ENCODE results near the gene ZPLD1. TPM values are rescaled to one million over a fixed set of nuclear protein-coding genes. Genes with fewer than 3 reads are reported as not detected.
A peak's percentile ranks its signal among the peaks of the same experiment; 100 is the strongest.

Gene ZPLD1
- total RNA-seq, 1 experiment from 2014 or later: not detected

GRCh38 chr3:102466001-102466400 lies 31.2 kb downstream of the ZPLD1 start:
- DNase-seq (ENCODE audit: low spot score): peak; percentile 10

DNA sequence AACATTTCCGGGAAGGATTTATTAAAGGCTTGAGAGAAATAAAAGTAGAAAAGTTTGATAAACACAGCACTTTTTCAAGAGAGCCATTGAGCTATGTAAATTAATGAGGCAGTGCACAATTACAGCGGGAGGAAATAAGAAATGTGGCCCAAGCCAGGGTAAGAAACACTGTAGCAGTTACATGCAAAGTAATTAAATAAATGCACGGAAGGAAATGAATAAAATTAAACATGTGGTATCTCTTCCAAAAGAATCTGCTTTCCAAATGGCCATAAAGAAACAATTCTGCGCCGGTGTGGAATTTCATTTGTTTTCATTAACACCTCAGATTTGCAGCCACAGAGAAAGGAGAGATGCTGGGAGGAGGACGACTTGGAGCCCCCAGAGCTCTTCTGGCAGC lies 35.3 kb downstream of the ZPLD1 start:
- no peak for DNase-seq (ENCODE audit: low spot score)

DNA sequence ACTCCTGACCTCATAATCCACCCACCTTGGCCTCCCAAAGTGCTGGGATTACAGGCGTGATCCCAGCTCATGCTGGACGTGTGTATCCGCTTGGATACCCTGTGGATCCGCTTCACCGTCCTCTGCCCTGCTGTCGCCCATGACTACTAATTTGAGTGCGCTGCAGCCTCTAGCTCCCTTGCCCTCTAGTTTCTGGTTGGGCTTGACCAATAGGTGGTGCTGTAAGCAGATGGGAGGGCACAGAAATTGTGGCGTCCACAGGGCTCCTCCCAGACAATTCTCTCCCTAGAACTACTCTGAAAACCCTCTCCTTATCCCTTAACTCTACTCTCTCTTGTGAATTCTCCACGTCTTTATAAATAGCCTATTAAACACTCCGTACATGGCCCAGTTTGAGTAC lies 36.2 kb downstream of the ZPLD1 start:
- peak; percentile 21 for DNase-seq (ENCODE audit: low spot score)

DNA sequence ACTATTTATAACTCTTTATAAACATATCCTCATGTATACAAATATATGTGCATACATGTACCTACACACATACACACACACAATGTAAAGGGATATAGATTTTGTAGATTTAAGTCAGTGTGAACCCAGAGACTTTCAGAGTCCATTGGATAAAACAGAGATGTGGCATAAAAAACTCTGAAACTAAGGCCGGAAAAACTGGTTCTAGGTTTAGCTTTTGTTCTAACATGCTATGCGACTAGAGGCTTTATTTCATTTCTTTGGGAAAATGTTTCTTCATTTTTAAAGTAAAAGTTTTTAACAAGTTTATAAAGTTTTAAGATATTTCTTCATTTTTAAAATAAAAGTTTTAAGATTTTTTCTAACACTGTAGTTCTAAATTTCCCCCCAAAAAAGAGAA lies 36.7 kb downstream of the ZPLD1 start:
- no peak for DNase-seq (ENCODE audit: low spot score)

GRCh38 chr3:102473648-102474047 lies 38.8 kb downstream of the ZPLD1 start:
- DNase-seq (ENCODE audit: low spot score): no peak

- DNase-seq (ENCODE audit: low spot score): peak; percentile 17
Measured at GRCh38 chr3:102474207-102474606, 39.4 kb downstream of the ZPLD1 start.

GRCh38 chr3:102476198-102476597 lies 41.4 kb downstream of the ZPLD1 start:
- DNase-seq (ENCODE audit: low spot score): no peak

DNA sequence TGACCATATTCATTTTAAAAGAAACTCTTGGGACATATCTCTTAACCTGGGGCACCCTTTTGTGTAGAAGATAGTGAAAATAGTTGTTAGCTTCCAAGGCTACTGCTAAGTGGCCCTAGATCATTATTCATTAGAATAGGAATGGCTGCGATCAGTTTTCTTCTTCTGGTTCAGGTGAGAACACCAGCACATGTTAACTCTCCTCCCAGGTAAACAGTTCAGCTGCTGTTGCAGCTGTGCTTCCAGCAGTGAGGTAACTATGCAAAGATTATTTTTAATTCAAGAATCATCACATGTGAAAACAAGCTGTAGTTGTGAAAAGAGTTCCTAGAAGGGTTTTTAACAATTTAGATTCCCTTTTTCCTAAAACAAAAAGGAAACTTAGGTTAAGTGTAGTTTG lies 43.3 kb downstream of the ZPLD1 start:
- no peak for DNase-seq (ENCODE audit: low spot score)

GRCh38 chr3:102480139-102480538 lies 45.3 kb downstream of the ZPLD1 start:
- DNase-seq (ENCODE audit: low spot score): no peak

DNA sequence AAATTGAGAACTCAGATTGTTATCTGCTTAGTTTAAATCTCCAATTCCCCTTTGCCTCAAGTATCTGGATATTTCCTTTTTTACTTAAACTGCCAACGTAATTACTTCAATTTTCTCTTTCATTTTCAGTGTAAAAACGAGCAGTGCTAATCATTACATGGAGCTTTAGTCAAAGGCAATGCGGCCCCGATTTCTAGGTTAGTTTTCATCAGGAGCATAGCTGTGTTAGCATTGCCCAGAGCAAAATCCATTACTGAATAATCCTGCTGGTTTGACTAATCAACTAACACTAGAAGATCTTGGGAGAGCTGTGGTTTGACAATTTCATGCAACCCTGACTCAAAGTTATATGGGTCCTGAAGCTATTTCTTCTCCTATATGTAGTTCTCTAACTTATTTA lies 46.2 kb downstream of the ZPLD1 start:
- no peak for DNase-seq (ENCODE audit: low spot score)

DNA sequence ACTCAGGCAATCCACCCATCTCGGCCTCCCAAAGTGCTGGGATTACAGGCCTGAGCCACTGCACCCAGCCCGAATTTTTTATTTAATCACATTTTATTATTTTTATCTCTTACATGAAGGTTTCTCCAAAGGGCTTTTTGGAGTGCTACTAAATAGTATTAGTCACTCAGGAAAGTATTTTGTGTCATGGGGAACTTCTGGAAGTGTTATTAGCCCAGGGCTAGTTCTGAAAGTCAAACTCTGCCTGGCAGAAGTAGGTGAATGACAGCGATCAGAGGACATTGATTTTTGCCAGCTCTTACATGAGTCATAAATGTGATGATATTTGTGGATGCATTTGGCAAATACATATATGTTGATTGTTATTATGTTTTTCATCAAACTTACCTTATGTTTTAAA lies 48.7 kb downstream of the ZPLD1 start:
- no peak for DNase-seq (ENCODE audit: low spot score)

- no peak for DNase-seq (ENCODE audit: low spot score)
Measured at GRCh38 chr3:102484363-102484762, 49.5 kb downstream of the ZPLD1 start.

DNA sequence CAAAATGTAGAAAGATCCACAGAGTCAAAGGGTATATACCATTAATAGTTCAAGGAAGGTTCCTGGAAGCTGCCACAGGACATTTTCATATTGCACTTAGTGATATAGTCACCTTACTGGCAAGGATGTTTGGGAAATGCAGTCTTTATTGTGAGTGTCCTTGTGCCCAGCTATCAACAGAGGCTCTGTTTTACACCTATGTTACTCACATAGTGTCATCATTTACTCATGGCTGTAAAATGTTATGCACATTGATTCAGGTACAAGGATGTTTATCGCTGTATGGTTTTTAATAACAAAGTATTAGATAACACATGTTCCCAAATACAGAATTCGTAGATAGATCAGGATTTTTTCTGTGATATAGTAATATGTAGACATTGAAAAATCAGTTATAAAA lies 50.9 kb downstream of the ZPLD1 start:
- DNase-seq (ENCODE audit: low spot score): no peak

- no peak for DNase-seq (ENCODE audit: low spot score)
Measured at GRCh38 chr3:102488331-102488730, 53.5 kb downstream of the ZPLD1 start.

DNA sequence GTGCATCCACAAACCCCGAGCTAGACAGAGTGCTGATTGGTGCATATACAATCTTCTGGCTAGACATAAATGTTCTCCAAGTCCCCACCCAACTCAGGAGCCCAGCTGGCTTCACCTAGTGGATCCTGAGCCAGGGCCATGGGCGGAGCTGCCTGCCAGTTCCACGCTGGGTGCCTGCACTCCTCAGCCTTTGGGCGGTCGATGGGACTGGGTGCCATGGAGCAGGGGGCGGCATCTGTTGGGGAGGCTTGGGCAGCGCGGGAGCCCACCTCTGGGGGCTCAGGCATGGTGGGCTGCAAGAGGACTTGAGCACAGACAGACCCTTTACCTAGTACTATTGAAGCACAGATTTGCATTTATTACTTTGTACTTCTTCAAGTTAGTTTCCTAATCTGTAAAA lies 57.5 kb downstream of the ZPLD1 start:
- DNase-seq (ENCODE audit: low spot score): no peak

DNA sequence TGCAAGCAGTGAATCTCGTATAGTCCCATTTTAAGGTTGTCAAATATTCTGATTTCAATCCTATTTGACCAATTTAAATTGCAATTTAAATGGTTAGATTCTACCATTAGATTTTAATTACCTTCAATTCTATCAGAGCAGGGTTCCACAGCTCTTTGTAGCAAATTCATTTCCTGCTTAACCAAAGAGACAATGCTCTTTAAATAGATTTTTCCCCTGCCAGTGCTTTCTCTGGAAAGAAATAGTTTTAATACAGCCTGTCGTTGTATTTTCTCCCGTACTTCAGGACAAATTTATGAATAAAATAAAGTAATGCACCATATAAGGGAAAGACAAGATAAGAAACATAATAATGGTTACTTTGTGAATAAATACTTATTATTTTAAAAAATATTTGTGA lies 62.8 kb downstream of the ZPLD1 start:
- DNase-seq (ENCODE audit: low spot score): no peak

DNA sequence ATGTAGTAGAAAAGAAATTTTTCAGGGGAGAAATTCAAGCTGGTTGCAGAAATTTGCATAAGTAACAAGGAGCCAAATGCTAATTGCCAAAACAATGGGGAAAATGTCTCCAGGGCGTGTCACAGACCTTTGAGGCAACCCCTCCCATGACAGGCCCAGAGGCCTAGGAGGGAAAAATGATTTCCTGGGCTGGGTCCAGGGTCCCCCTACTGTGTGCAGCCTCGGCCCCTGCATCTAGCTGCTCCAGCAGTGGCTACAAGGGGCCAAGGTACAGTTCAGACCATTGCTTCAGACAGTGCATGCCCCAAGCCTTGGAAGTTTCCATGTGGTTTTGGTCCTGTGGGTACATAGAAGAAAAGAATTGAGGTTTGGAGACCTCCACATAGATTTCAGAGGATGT lies 70.7 kb downstream of the ZPLD1 start:
- DNase-seq (ENCODE audit: low spot score): no peak

DNA sequence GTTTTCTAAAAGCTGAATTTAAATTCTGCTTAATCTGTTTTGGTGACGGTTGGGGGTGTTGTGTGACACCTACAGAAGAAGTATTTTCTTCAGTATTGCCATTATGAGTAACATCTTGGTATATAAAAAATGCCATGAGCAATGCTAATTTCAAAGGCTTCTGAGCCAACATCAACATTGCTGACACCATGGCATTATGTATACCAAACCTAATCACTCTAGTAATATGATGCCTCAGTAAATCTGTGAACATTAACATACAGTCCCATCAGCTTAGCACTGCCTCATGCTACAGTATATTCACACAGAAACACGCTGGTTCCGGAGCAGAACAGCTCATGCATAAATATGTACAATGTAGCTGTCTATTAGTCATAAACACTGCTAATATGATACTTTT lies 75.8 kb downstream of the ZPLD1 start:
- no peak for DNase-seq (ENCODE audit: low spot score)

GRCh38 chr3:102511168-102511567 lies 76.4 kb downstream of the ZPLD1 start:
- no peak for DNase-seq (ENCODE audit: low spot score)

- no peak for DNase-seq (ENCODE audit: low spot score)
Measured at GRCh38 chr3:102511639-102512038, 76.8 kb downstream of the ZPLD1 start.

DNA sequence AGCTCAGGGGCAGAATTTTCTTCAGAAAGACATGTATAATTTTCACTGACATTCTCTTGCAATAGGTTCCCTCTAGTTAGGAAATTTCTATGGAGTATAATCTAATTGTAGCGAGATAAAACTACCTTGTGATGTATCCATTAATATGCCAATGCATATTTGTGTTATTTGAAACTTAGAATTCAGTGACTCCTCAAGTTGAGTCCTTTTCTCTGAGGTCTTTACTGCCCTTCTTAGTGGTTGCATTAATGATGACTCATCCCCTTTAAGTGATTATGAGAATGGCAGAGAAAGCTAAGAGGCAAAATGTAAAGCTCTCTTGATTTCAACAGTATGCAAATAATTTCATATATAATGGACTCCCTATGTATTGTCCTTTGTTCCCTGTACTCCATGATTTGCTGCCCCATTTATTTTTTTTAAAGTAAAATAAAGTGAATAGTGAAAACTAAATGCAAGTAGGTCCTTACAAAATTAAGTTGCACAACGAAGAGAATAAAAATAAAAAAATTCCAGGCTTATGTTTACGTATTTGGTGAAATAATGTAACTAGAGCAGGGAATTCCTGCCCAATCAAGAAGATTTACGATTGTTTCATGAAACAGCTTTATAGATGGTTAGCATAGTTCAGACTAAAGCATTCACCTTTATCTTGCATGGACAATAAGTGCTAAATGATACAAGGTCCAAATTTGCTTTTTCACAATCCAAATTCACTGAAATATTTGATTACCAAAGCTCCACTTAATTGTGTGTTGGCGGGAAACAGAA lies 78.1 kb downstream of the ZPLD1 start:
- peak; percentile 16 for DNase-seq (ENCODE audit: low spot score)

- no peak for DNase-seq (ENCODE audit: low spot score)
Measured at GRCh38 chr3:102514241-102514640, 79.4 kb downstream of the ZPLD1 start.

- DNase-seq (ENCODE audit: low spot score): no peak
Measured at GRCh38 chr3:102521246-102521645, 86.4 kb downstream of the ZPLD1 start.

DNA sequence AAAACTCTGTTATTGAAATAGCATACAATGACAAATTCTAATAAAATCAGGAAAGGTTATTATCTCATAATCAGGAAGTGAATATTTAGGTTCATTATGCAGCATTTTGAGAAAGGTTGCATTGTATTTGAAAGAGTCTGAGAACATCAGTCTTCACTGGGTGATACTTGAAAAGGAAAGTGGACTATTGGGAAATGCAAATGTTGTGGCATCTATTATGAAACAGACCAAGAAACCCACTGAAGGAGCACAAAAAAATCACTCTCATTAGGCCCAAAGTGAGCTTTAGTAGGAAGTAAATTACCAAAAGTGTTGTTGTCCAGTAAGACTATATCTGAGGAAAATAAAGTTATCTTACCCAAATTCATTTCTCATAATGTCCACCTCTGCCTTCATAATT lies 90.8 kb downstream of the ZPLD1 start:
- DNase-seq (ENCODE audit: low spot score): no peak

Measured in HT-29 (cell line).